HepG2 (cell line): ENCODE results near the gene KCNS1. TPM values are rescaled to one million over a fixed set of nuclear protein-coding genes. Genes with fewer than 3 reads are reported as not detected.

Experiments
- ATAC-seq: fragments of 200-7000 bp; cut with Tn5 transposase; 3 replicates; pipeline ENCODE4 v1.9.1; 2020; ENCODE audit warnings: mild to moderate bottlenecking, moderate library complexity
- BruUV-seq: library from RNA; stranded (reverse); fragments of 400-500 nt; replicated peaks from 2 replicates; lab custom pipeline; 2021; lab: Mats Ljungman, UMichigan
- CTCF ChIA-PET: fragments of 300-600 bp; formaldehyde crosslinking; extraction: SDS; loops from one replicate; lab custom pipeline; 2021; ENCODE audit warnings: low total read pairs, inconsistent platforms, low intra/inter-chr PET ratio; lab: Yijun Ruan, JAX
- POLR2A ChIA-PET: fragments of 350-600 bp; sonication (Branson Sonifier 250); formaldehyde crosslinking; loops from one replicate; lab custom pipeline; 2020; ENCODE audit warnings: antibody characterized with exemption, inconsistent platforms; lab: Yijun Ruan, JAX
- DNase-seq: peaks from one replicate; pipeline ENCODE4 v3.0.0-alpha.2; 2015; ENCODE audit warnings: low spot score
- FAIRE-seq: peaks from 3 replicates; lab custom pipeline; 2011; peaks lifted over from hg19 to GRCh38; lab: Jason Lieb, UNC
- H2AFZ ChIP-seq: one replicate; pipeline ENCODE4 v1.6.1; 2011; ENCODE audit warnings: low read length, inconsistent platforms
- H3K27ac ChIP-seq: fragments of 300-600 bp; 3 replicates; pipeline ENCODE4 v1.8.0; 2011; ENCODE audit warnings: mixed run types, mild to moderate bottlenecking, mixed read lengths, low read length, inconsistent platforms; ENCODE audit not compliant: insufficient read depth; ENCODE audit errors: extremely low read length
- H3K27me3 ChIP-seq, 2 experiments: fragments of 200-600 bp in 1 of 2; 2 replicates in 1 of 2; 3 replicates in 1 of 2; pipeline versions ENCODE4 v1.6.0 to v1.8.0; 2011; ENCODE audit warnings: low read length in 2 of 2, mild to moderate bottlenecking in 2 of 2, moderate library complexity in 2 of 2, inconsistent platforms in 1 of 2; ENCODE audit not compliant: insufficient read depth in 2 of 2, control insufficient read depth in 1 of 2
- H3K36me3 ChIP-seq, 2 experiments: fragments of 200-600 bp in 1 of 2; replicated peaks in 1 of 2; 2 replicates in 1 of 2; 3 replicates in 1 of 2; pipeline versions ENCODE4 v1.5.1 to v1.8.0; 2011; ENCODE audit warnings: low read length in 2 of 2, inconsistent platforms in 1 of 2; ENCODE audit not compliant: insufficient read depth in 2 of 2, control insufficient read depth in 1 of 2
- H3K4me1 ChIP-seq: 2 replicates; pipeline ENCODE4 v1.5.1; 2012; ENCODE audit warnings: low read length, inconsistent platforms; ENCODE audit not compliant: insufficient read depth
- H3K4me2 ChIP-seq: 2 replicates; pipeline ENCODE4 v1.6.0; 2011; ENCODE audit warnings: low read depth, low read length, inconsistent platforms
- H3K4me3 ChIP-seq, 3 experiments: fragments of 200-600 bp in 1 of 3; sonication (generic), shearing (Covaris generic) in 1 of 3; replicated peaks in 1 of 3; 2 replicates each; pipeline ENCODE4 v1.5.1; 2011 to 2016; ENCODE audit warnings: low read length in 3 of 3, inconsistent platforms in 2 of 3, low read depth in 2 of 3, mild to moderate bottlenecking in 2 of 3, control low read depth in 1 of 3, mixed read lengths in 1 of 3; ENCODE audit not compliant: insufficient read depth in 1 of 3
- H3K79me2 ChIP-seq: one replicate; pipeline ENCODE4 v1.6.1; 2011; ENCODE audit warnings: low read length, inconsistent platforms; ENCODE audit not compliant: insufficient read depth
- H3K9ac ChIP-seq: 2 replicates; pipeline ENCODE4 v1.6.0; 2011; ENCODE audit warnings: mild to moderate bottlenecking, low read depth, low read length, inconsistent platforms; ENCODE audit not compliant: insufficient read depth
- H3K9me3 ChIP-seq: 2 replicates; pipeline ENCODE4 v1.5.1; 2012; ENCODE audit warnings: mild to moderate bottlenecking, low read length
- H4K20me1 ChIP-seq: 2 replicates; pipeline ENCODE4 v1.6.0; 2011; ENCODE audit warnings: inconsistent platforms, mild to moderate bottlenecking, low read length, moderate library complexity; ENCODE audit not compliant: insufficient read depth
- ATAD3A ChIP-seq: sonication (generic); formaldehyde crosslinking; IDR thresholded peaks from 2 replicates; pipeline ENCODE4 v1.4.0; 2020; ENCODE audit warnings: missing genetic modification reagents
- FOXK2 ChIP-seq: fragments of 450-650 bp; IDR thresholded peaks from 2 replicates; pipeline ENCODE4 v1.6.1; 2016
- KDM2A ChIP-seq: sonication (generic); formaldehyde crosslinking; IDR thresholded peaks from 2 replicates; pipeline ENCODE4 v1.4.0; 2020; ENCODE audit warnings: low read depth, missing genetic modification reagents, borderline replicate concordance
- NFE2 ChIP-seq: sonication (generic); formaldehyde crosslinking; IDR thresholded peaks from 2 replicates; pipeline ENCODE4 v1.4.0; 2020; ENCODE audit warnings: missing genetic modification reagents
- NONO ChIP-seq, 2 experiments: fragments of 450-650 bp in 1 of 2; sonication (generic) in 1 of 2; formaldehyde crosslinking in 1 of 2; IDR thresholded peaks in 1 of 2; conservative IDR thresholded peaks in 1 of 2; 2 replicates each; pipeline versions ENCODE4 v1.6.1 to v1.8.0; 2017 to 2022; ENCODE audit warnings: mild to moderate bottlenecking in 1 of 2, missing genetic modification reagents in 1 of 2, moderate library complexity in 1 of 2
- PHF8 ChIP-seq: sonication (generic); formaldehyde crosslinking; IDR thresholded peaks from 2 replicates; pipeline ENCODE4 v1.5.0; 2020; ENCODE audit warnings: missing genetic modification reagents
- SMC3 ChIP-seq: IDR thresholded peaks from 2 replicates; pipeline ENCODE4 v1.6.1; 2011; ENCODE audit warnings: low read length, improper control_type of control experiment
- ZNF138 ChIP-seq: sonication (generic); formaldehyde crosslinking; IDR thresholded peaks from 2 replicates; pipeline ENCODE4 v1.5.0; 2020; ENCODE audit warnings: mild to moderate bottlenecking, low read depth, missing genetic modification reagents
- ZNF335 ChIP-seq: sonication (generic); formaldehyde crosslinking; IDR thresholded peaks from 2 replicates; pipeline ENCODE4 v1.4.0; 2020; ENCODE audit warnings: missing genetic modification reagents
- ZNF431 ChIP-seq: sonication (generic); formaldehyde crosslinking; IDR thresholded peaks from 2 replicates; pipeline ENCODE4 v1.9.0; 2022; ENCODE audit warnings: missing genetic modification reagents, low read depth, mild to moderate bottlenecking, borderline replicate concordance
- ZNF543 ChIP-seq: sonication (generic); formaldehyde crosslinking; IDR thresholded peaks from 2 replicates; pipeline ENCODE4 v1.4.0; 2020; ENCODE audit warnings: mild to moderate bottlenecking, missing genetic modification reagents
- ZNF557 ChIP-seq: sonication (generic); formaldehyde crosslinking; IDR thresholded peaks from 2 replicates; pipeline ENCODE4 v1.4.0; 2020; ENCODE audit warnings: missing genetic modification reagents
- ZNF839 ChIP-seq: sonication (generic); formaldehyde crosslinking; IDR thresholded peaks from 2 replicates; pipeline ENCODE4 v1.4.0; 2020; ENCODE audit warnings: missing genetic modification reagents, mild to moderate bottlenecking, borderline replicate concordance
- WGBS: methylation state at CpG from one replicate; pipeline ENCODE4 v1.1.6; 2017; ENCODE audit warnings: low lambda C conversion rate; 5-methylcytosine and 5-hydroxymethylcytosine counted together
- in situ Hi-C: cut with HindIII; loops from 2 replicates; pipeline ENCODE4 v1.10.0; 2017; ENCODE audit warnings: low pct_unique_long_range_greater_than_20kb; ENCODE audit not compliant: extremely low pct_ligation_motif_present
- intact Hi-C: fragments of 100-400 bp; cut with micrococcal nuclease; formaldehyde crosslinking; loops from one replicate; pipeline ENCODE4 v1.10.0; 2022; ENCODE audit not compliant: unreplicated experiment
- polyA plus RNA-seq, 8 experiments: library from polyadenylated mRNA; depleted of rRNA in 3 of 8; stranded (reverse) in 7 of 8; unstranded in 1 of 8; fragments of >200 nt; fragmentation: Illumina TruSeq in 4 of 8; extraction: Trizol in 4 of 8; gene quantifications; 2 replicates each; pipeline versions ENCODE4 v1.2.1 to v1.2.3, GENCODE V29; 2011 to 2016; ENCODE audit warnings: low read depth in 4 of 8, missing spikeins in 1 of 8, mixed read lengths in 1 of 8; ENCODE audit not compliant: insufficient read depth in 1 of 8
- total RNA-seq, 5 experiments: library from RNA; depleted of rRNA; stranded (reverse); fragments of >200 nt; fragmentation: Illumina TruSeq; extraction: Trizol; gene quantifications; 2 replicates each; pipeline ENCODE4 v1.2.3, GENCODE V29; 2016; ENCODE audit warnings: low read depth in 1 of 5
- TF ChIP-seq, protein P1 (sequence below): sonication (generic); formaldehyde crosslinking; IDR thresholded peaks from 2 replicates; pipeline ENCODE4 v1.4.0; 2020; ENCODE audit warnings: missing genetic modification reagents, borderline replicate concordance
- TF ChIP-seq, protein P2 (sequence below): sonication (generic); formaldehyde crosslinking; IDR thresholded peaks from 2 replicates; pipeline ENCODE4 v1.5.0; 2020; ENCODE audit warnings: missing genetic modification reagents
- TF ChIP-seq, protein P3 (sequence below): sonication (generic); formaldehyde crosslinking; IDR thresholded peaks from 2 replicates; pipeline ENCODE4 v1.4.0; 2020; ENCODE audit warnings: mild to moderate bottlenecking, missing genetic modification reagents
- TF ChIP-seq, protein P4 (sequence below): sonication (generic); formaldehyde crosslinking; IDR thresholded peaks from 2 replicates; pipeline ENCODE4 v1.4.0; 2020; ENCODE audit warnings: missing genetic modification reagents, borderline replicate concordance
- TF ChIP-seq, protein P5 (sequence below): sonication (generic); formaldehyde crosslinking; IDR thresholded peaks from 2 replicates; pipeline ENCODE4 v1.4.0; 2020; ENCODE audit warnings: missing genetic modification reagents

Gene KCNS1
- total and polyA plus RNA-seq, 2 of the 13 experiments (the other 11 are each of a cell fraction or from before 2014, with no cell fraction given): 0.03 TPM; not detected in 1

DNA sequence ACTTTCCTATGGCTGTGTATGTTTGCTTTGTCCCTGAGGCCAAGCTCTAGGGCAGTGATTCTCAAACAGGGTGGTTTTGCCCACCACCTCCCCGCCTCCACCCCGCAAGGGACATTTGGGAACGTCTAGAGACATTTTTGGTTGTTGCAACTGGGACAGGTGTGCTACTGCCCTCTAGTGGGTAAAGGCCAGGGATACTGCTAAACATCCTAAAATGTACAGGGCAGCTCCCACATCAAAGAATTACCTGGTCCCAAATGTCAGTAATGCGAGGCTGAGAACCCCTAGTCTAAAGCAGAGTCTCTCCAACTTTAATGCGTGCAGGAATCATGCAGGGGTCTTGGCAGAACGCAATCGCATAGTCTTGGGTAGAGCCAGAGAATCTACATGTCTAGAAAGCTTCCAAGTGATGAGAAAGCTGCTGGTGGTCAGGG, 5.1 kb downstream of the KCNS1 start:
- intact Hi-C loops: loop anchor here (1.0 kb wide), 2 partner anchors 52 to 85 kb away; no protein-coding TSS in a partner anchor
- Histone ChIP-seq H3K36me3 (no peaks in the 10 kb centered on the region), H4K20me1 (no peaks in the 10 kb centered on the region), H3K4me3 (no peak overlapping the region), H3K9me3 (no peaks in the 10 kb centered on the region), H3K27ac (no peak overlapping the region), H2AFZ (no peak overlapping the region), H3K4me1 (peaks cover 6% of the 10 kb centered on the region; the same call in 1 of the 2 replicates), H3K4me2 (no peak overlapping the region), H3K79me2 (no peaks in the 10 kb centered on the region), H3K9ac (no peak overlapping the region), H3K27me3 (peaks cover 0 to 21% of the 10 kb centered on the region in 2 experiments; a peak in 4 of 5 replicates)
- in situ Hi-C loops: loop anchor here (10.0 kb wide), 1 partner anchor 51 kb away; no protein-coding TSS in a partner anchor
- DNase-seq: peak; percentile 69
- ATAC-seq: peak; percentile 60
- 3% methylated on average over 7 of the region's 7 CpGs for WGBS
- POLR2A ChIA-PET: interaction anchor here (0.7 to 1.3 kb wide), 2 partner anchors 52 to 136 kb away, joined by 5 to 7 read pairs; partner anchors contain the start of gene TOMM34
- CTCF ChIA-PET: interaction anchor here (2.2 to 3.0 kb wide), 3 partner anchors 15 to 85 kb away, joined by 15 to 47 read pairs (median 16); no protein-coding TSS in a partner anchor
- peak; percentile 98 for FAIRE-seq
- no TSS peak for BruUV-seq
- TF ChIP-seq SMC3 (peak; percentile 89), NONO (IDR thresholded peaks at IDR 0.05) (no peak), NONO (CRISPR knock-in tag; conservative IDR thresholded peaks at IDR 0.05) (no peak), ATAD3A (no peak), ZNF557 (no peak), ZNF839 (no peak), KDM2A (0 out of 2 replicates have a peak, but pooled peaks have one; percentile 30), FOXK2 (no peak), ZNF138 (CRISPR knock-in tag) (no peak), NFE2 (no peak), ZNF335 (CRISPR knock-in tag) (no peak), PHF8 (no peak), ZNF431 (no peak), ZNF543 (no peak)
- TF ChIP-seq, protein P1, sequence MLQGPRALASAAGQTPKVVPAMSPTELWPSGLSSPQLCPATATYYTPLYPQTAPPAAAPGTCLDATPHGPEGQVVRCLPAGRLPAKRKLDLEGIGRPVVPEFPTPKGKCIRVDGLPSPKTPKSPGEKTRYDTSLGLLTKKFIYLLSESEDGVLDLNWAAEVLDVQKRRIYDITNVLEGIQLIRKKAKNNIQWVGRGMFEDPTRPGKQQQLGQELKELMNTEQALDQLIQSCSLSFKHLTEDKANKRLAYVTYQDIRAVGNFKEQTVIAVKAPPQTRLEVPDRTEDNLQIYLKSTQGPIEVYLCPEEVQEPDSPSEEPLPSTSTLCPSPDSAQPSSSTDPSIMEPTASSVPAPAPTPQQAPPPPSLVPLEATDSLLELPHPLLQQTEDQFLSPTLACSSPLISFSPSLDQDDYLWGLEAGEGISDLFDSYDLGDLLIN (CRISPR knock-in tag): no peak
- TF ChIP-seq, protein P2, sequence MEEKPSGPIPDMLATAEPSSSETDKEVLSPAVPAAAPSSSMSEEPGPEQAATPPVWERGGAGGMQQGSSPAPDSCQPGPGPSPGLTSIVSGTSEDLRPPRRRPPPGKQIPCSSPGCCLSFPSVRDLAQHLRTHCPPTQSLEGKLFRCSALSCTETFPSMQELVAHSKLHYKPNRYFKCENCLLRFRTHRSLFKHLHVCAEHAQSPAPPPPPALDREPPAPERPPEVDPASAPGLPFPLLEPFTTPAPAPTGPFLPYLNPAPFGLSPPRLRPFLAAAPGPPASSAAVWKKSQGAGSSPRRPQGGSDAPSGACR (CRISPR knock-in tag): no peak
- TF ChIP-seq, protein P3, sequence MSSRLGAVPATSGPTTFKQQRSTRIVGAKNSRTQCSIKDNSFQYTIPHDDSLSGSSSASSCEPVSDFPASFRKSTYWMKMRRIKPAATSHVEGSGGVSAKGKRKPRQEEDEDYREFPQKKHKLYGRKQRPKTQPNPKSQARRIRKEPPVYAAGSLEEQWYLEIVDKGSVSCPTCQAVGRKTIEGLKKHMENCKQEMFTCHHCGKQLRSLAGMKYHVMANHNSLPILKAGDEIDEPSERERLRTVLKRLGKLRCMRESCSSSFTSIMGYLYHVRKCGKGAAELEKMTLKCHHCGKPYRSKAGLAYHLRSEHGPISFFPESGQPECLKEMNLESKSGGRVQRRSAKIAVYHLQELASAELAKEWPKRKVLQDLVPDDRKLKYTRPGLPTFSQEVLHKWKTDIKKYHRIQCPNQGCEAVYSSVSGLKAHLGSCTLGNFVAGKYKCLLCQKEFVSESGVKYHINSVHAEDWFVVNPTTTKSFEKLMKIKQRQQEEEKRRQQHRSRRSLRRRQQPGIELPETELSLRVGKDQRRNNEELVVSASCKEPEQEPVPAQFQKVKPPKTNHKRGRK (CRISPR knock-in tag): no peak
- TF ChIP-seq, protein P4, sequence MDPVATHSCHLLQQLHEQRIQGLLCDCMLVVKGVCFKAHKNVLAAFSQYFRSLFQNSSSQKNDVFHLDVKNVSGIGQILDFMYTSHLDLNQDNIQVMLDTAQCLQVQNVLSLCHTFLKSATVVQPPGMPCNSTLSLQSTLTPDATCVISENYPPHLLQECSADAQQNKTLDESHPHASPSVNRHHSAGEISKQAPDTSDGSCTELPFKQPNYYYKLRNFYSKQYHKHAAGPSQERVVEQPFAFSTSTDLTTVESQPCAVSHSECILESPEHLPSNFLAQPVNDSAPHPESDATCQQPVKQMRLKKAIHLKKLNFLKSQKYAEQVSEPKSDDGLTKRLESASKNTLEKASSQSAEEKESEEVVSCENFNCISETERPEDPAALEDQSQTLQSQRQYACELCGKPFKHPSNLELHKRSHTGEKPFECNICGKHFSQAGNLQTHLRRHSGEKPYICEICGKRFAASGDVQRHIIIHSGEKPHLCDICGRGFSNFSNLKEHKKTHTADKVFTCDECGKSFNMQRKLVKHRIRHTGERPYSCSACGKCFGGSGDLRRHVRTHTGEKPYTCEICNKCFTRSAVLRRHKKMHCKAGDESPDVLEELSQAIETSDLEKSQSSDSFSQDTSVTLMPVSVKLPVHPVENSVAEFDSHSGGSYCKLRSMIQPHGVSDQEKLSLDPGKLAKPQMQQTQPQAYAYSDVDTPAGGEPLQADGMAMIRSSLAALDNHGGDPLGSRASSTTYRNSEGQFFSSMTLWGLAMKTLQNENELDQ (CRISPR knock-in tag): no peak
- TF ChIP-seq, protein P5, sequence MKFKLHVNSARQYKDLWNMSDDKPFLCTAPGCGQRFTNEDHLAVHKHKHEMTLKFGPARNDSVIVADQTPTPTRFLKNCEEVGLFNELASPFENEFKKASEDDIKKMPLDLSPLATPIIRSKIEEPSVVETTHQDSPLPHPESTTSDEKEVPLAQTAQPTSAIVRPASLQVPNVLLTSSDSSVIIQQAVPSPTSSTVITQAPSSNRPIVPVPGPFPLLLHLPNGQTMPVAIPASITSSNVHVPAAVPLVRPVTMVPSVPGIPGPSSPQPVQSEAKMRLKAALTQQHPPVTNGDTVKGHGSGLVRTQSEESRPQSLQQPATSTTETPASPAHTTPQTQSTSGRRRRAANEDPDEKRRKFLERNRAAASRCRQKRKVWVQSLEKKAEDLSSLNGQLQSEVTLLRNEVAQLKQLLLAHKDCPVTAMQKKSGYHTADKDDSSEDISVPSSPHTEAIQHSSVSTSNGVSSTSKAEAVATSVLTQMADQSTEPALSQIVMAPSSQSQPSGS (CRISPR knock-in tag): no peak
